GM19395 (cell line): ENCODE data around the gene LMF2.
A peak's percentile ranks its signal among the peaks of the same experiment; 100 is the strongest.

Experiments
- ATAC-seq: cut with Tn5 transposase; IDR thresholded peaks from one replicate; pipeline ENCODE4 v1.9.1; 2021; ENCODE audit warnings: mild to moderate bottlenecking, moderate library complexity; ENCODE audit not compliant: unreplicated experiment

The LMF2 gene

GRCh38 chr22:50483556-50483955 lies 23.9 kb downstream of the LMF2 start:
- no peak for ATAC-seq

- ATAC-seq, result no peak
Observed at GRCh38 chr22:50483106-50483505, 24.4 kb downstream of the LMF2 start.

GRCh38 chr22:50482107-50483074 lies 25.1 kb downstream of the LMF2 start:
- ATAC-seq, result no peak

GRCh38 chr22:50481440-50482106 lies 25.9 kb downstream of the LMF2 start, which contains the start of gene ADM2:
TSS of gene ADM2 (plus strand) at chr22:50481543. CDS start at chr22:50481848, 305 bp downstream.
- ATAC-seq, result no peak

GRCh38 chr22:50481045-50481439 lies 26.5 kb downstream of the LMF2 start:
- no peak for ATAC-seq

- ATAC-seq, result no peak
Observed at GRCh38 chr22:50479721-50480120, 27.8 kb downstream of the LMF2 start.

GRCh38 chr22:50477923-50478322 lies 29.6 kb downstream of the LMF2 start:
- ATAC-seq, result no peak

- ATAC-seq, result no peak
Observed at GRCh38 chr22:50476868-50477267, 30.6 kb downstream of the LMF2 start.

- no peak for ATAC-seq
Observed at GRCh38 chr22:50475652-50476002, 31.9 kb downstream of the LMF2 start.

GRCh38 chr22:50474710-50475651 lies 32.5 kb downstream of the LMF2 start, which contains the start of gene SBF1:
TSS of gene SBF1 (minus strand) at chr22:50475035. CDS start at chr22:50474840, 195 bp downstream.
- peak; percentile 45 for ATAC-seq

GRCh38 chr22:50473855-50474671 lies 33.4 kb downstream of the LMF2 start:
- no peak for ATAC-seq

GRCh38 chr22:50473088-50473487 lies 34.4 kb downstream of the LMF2 start:
- no peak for ATAC-seq

- no peak for ATAC-seq
Observed at GRCh38 chr22:50471962-50472361, 35.5 kb downstream of the LMF2 start.

GRCh38 chr22:50471197-50471847 lies 36.2 kb downstream of the LMF2 start:
- no peak for ATAC-seq

- peak; percentile 4 for ATAC-seq
Observed at GRCh38 chr22:50470491-50470890, 37.0 kb downstream of the LMF2 start.

GRCh38 chr22:50469377-50470305 lies 37.9 kb downstream of the LMF2 start:
- peak; percentile 58 for ATAC-seq

- no peak for ATAC-seq
Observed at GRCh38 chr22:50468626-50469025, 38.9 kb downstream of the LMF2 start.

- no peak for ATAC-seq
Observed at GRCh38 chr22:50467773-50468440, 39.6 kb downstream of the LMF2 start.
